OCI-LY3 (cell line): ENCODE results near the gene LHFPL4.

Source experiments
- H2AFZ ChIP-seq: fragments of 200-600, 300-600 bp; shearing (Covaris generic); 2 replicates; pipeline ENCODE4 v1.6.0; 2014; ENCODE audit warnings: antibody characterized with exemption, low read depth, low read length
- H3K27ac ChIP-seq: fragments of 200-600, 300-600 bp; sonication (generic); 2 replicates; pipeline ENCODE4 v1.5.1; 2014; ENCODE audit warnings: mild to moderate bottlenecking, low read length, moderate library complexity, mixed read lengths
- H3K27me3 ChIP-seq: fragments of 200-600, 300-600 bp; sonication (generic); 2 replicates; pipeline ENCODE4 v1.6.1; 2014; ENCODE audit warnings: low read depth, low read length, mixed read lengths
- H3K36me3 ChIP-seq: fragments of 200-600, 300-600 bp; sonication (generic); replicated peaks from 2 replicates; pipeline ENCODE3; 2014; ENCODE audit warnings: low read depth, low read length, mixed read lengths
- H3K4me1 ChIP-seq: fragments of 300-600, 200-600 bp; sonication (generic); 2 replicates; pipeline ENCODE4 v1.6.1; 2014; ENCODE audit warnings: low read length, mixed read lengths
- H3K4me2 ChIP-seq: fragments of 200-600, 300-600 bp; sonication (generic); 2 replicates; pipeline ENCODE4 v1.6.1; 2014; ENCODE audit warnings: low read length, mixed read lengths
- H3K4me3 ChIP-seq: fragments of 300-600, 200-600 bp; sonication (generic); 2 replicates; pipeline ENCODE4 v1.5.1; 2014; ENCODE audit warnings: antibody characterized with exemption, mild to moderate bottlenecking, low read length, moderate library complexity
- H3K79me2 ChIP-seq: fragments of 300-600, 200-600 bp; shearing (Covaris generic); 2 replicates; pipeline ENCODE4 v1.6.1; 2014; ENCODE audit warnings: mild to moderate bottlenecking, low read length, mixed read lengths
- H3K9ac ChIP-seq: fragments of 300-600, 200-600 bp; shearing (Covaris generic); 2 replicates; pipeline ENCODE4 v1.6.0; 2014; ENCODE audit warnings: mild to moderate bottlenecking, low read length, moderate library complexity
- H3K9me3 ChIP-seq: fragments of 200-600, 300-600 bp; shearing (Covaris generic); 2 replicates; pipeline ENCODE4 v1.6.1; 2014; ENCODE audit warnings: low read length, mixed read lengths; ENCODE audit not compliant: insufficient read depth
- H4K20me1 ChIP-seq: fragments of 200-600, 300-600 bp; sonication (generic); 2 replicates; pipeline ENCODE4 v1.6.1; 2016; ENCODE audit warnings: low read length, mixed read lengths; ENCODE audit not compliant: insufficient read depth
- CTCF ChIP-seq: fragments of 200-600, 300-600 bp; sonication (generic); IDR thresholded peaks from 2 replicates; pipeline ENCODE4 v1.5.1; 2014; ENCODE audit warnings: antibody characterized with exemption, low read length, low read depth
- EZH2phosphoT487 ChIP-seq: fragments of 200-600 bp; shearing (Covaris generic); IDR thresholded peaks from 2 replicates; pipeline ENCODE4 v1.6.1; 2018; ENCODE audit warnings: antibody characterized with exemption, mixed run types, low read depth

LHFPL4 gene

GRCh38 chr3:9508781-9509180 lies 44.8 kb downstream of the LHFPL4 start:
- Histone ChIP-seq H2AFZ (no peak overlapping the region), H3K4me3 (no peak overlapping the region), H4K20me1 (no peaks in the 10 kb centered on the region), H3K79me2 (no peaks in the 10 kb centered on the region), H3K36me3 (no peaks in the 10 kb centered on the region), H3K27ac (no peak overlapping the region), H3K9ac (no peak overlapping the region), H3K4me2 (no peak overlapping the region), H3K27me3 (no peaks in the 10 kb centered on the region), H3K4me1 (peaks cover 4% of the 10 kb centered on the region; the same call in 1 of the 2 replicates), H3K9me3 (no peaks in the 10 kb centered on the region)
- TF ChIP-seq EZH2phosphoT487 (no peak), CTCF (no peak)

DNA sequence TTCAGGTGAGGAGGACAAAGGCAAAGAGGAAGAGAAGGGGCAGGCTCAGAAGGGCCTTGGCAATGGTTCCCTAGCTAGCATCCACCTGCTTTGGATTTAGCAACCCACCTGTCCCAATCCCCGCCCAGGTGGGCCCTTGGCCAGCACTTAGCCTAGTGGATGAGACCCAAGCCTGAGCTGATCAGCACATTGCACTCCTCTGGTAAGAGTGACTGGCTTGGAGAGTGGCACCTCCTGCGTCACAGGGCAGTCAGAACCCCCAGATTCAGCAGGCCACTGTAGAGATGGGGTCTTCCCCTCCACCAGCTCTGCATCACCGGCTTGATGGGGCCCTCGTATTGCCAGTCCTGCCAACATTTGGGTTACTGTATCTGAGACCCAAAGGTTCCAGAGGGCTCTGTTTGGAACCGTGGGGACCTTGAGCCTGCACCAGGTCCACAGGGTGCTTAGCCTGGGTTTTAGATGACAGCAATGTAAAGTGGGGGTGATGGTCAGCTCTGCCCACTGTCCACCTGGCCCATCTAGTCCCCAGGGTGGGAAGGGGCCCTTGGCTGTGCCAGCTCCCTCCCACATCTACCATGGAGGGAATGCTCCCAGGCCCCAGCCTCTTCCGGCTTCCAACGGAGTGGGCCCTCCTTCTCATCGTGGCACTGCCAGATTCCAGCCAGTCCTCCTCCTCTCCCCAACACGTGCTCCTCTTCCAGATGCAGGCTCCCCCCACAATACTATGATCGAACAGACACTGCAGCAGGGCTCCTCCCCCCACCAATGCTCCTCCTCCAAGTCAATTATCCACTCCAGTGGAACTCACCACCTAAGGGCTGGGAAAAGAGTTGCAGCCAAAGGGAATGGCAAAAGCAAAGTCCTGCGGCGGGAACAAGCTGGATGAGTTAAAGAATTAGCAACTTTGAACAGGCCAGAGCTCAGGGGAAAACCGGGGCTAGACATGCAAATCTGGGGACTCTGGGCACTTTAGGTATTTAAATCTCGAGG lies 45.7 kb downstream of the LHFPL4 start:
- no peaks in the 10 kb centered on the region for H3K27me3 ChIP-seq
- H4K20me1 ChIP-seq: no peaks in the 10 kb centered on the region
- H3K4me1 ChIP-seq: peaks cover 4% of the 10 kb centered on the region; the same call in 1 of the 2 replicates
- TF ChIP-seq EZH2phosphoT487 (no peak), CTCF (no peak)
- no peaks in the 10 kb centered on the region for H3K36me3 ChIP-seq
- H3K9me3 ChIP-seq: no peaks in the 10 kb centered on the region
- no peak overlapping the region for H2AFZ ChIP-seq
- no peak overlapping the region for H3K27ac ChIP-seq
- no peaks in the 10 kb centered on the region for H3K79me2 ChIP-seq
- H3K9ac ChIP-seq: no peak overlapping the region
- no peak overlapping the region for H3K4me3 ChIP-seq
- no peak overlapping the region for H3K4me2 ChIP-seq

- no peaks in the 10 kb centered on the region for H3K36me3 ChIP-seq
- no peaks in the 10 kb centered on the region for H4K20me1 ChIP-seq
- H3K27me3 ChIP-seq: no peaks in the 10 kb centered on the region
- no peak for TF ChIP-seq EZH2phosphoT487
- TF ChIP-seq CTCF: peak; percentile 96
- H3K4me1 ChIP-seq: peaks cover 4% of the 10 kb centered on the region; the same call in 1 of the 2 replicates
- H2AFZ ChIP-seq: no peak overlapping the region
- no peaks in the 10 kb centered on the region for H3K9me3 ChIP-seq
- peak overlapping the region; percentile 29 for H3K4me2 ChIP-seq
- no peak overlapping the region for H3K4me3 ChIP-seq
- H3K27ac ChIP-seq: no peak overlapping the region
- no peaks in the 10 kb centered on the region for H3K79me2 ChIP-seq
- no peak overlapping the region for H3K9ac ChIP-seq
Measured at GRCh38 chr3:9503283-9503682, 50.3 kb downstream of the LHFPL4 start.

DNA sequence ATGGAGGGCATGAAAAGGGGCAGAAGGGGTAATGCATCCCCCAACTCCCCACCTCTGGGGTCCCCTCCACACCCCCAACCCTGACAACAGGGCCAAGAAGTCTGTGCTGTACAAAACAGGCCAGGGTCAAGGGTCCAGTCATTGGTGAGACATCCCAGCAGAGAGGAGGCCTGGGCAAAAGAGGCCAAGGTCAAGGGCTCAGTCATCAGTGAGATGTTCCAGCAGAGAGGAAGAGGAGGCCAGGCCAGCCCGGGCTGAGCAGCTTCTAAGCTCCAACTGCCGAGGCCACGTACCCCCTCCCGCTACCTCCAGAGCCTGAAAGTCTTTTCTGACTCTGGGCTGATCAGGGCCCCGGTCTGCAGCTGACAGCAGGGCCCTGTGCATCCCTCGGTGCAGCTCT lies 52.4 kb downstream of the LHFPL4 start:
- no peak overlapping the region for H3K4me2 ChIP-seq
- no peak overlapping the region for H3K4me3 ChIP-seq
- H3K4me1 ChIP-seq: peaks cover 2% of the 10 kb centered on the region; the same call in 1 of the 2 replicates
- H3K79me2 ChIP-seq: no peaks in the 10 kb centered on the region
- no peak for TF ChIP-seq CTCF
- TF ChIP-seq EZH2phosphoT487: no peak
- H3K27me3 ChIP-seq: no peaks in the 10 kb centered on the region
- H3K9me3 ChIP-seq: no peaks in the 10 kb centered on the region
- H3K9ac ChIP-seq: no peak overlapping the region
- no peak overlapping the region for H3K27ac ChIP-seq
- no peak overlapping the region for H2AFZ ChIP-seq
- no peaks in the 10 kb centered on the region for H3K36me3 ChIP-seq
- no peaks in the 10 kb centered on the region for H4K20me1 ChIP-seq
